GDM1 (cell line): Measurements from ENCODE around the gene WDR45B.

ENCODE experiments used
- DNase-seq: peaks from one replicate; lab custom pipeline; 2025; lab: John Stamatoyannopoulos, UW

Gene WDR45B

DNA sequence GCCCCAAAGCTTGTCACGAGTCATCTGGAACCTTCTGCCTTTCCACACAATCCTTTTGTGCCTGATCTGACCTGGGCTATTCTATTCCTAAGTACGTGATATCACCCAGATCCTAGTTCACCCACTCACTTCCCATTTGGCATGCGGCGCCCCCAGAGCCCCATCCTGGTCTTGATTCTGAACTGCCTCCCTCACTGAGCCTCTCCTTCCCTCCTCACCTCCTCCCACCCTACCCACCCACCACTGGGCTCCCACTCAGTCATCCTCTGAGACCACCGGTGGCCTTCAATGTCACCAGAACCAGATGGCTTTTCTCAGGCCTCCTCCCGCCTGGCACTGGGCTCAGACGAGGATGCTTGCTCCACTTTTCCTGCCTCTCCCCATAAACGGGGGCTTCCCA is 18.5 kb downstream of the WDR45B start:
- DNase-seq, result no peak

DNA sequence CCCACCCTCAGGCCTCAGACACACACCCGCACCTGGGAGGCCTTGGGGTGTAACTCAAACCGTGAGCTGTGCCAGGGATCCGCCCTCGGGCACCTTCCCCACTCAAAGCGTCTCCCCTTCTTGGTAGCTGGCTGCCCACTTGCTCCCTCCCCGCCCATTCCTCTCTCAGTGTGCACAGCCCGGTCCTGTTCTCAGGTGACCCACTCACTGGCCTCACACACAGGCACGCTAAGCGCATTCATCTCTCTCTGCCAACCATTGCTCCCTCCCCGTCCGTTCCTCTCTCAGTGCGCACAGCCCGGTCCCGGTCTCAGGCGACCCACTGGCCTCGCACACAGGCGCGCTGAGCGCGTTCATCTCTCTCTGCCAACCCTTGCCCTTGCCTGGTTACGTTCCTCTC is 20.8 kb downstream of the WDR45B start:
- DNase-seq, result no peak

DNA sequence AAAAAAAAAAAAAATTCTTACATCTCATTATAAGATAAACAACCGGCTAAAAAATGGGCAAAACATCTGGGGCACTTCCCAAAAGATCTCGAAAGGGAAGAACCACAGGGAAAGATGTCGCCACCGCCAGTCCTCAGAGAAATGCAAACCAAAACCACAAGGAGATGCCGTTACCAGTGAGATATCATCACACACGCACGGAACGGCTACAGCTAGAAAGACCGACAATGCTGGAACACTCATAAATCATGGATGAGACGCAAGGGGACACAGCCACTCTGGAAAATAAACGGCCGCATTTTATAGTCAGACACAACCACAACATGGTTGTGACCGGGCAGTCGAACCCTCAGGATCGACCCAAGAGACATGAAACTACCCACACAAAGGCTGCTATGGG is 24.5 kb downstream of the WDR45B start:
- no peak for DNase-seq

DNA sequence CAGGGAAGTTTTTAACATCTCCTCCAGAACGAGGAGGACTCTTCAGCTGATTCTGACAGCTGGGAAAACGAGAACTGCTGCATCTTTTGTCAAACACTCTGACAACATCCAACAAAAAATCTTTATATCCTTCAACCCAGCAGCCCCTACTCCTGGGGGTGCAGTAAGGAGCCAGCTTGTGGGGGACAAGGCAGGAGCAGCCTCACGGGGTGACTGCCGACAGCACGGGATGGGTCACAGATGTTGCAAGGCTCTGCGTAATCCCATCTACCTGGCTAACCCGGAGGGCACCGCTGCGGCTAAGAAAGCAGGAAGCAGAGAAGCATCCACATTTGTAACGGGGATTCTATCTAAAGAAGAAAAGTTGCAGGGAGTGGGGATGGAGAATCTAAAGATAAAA is 28.6 kb downstream of the WDR45B start:
- DNase-seq, result no peak

DNA sequence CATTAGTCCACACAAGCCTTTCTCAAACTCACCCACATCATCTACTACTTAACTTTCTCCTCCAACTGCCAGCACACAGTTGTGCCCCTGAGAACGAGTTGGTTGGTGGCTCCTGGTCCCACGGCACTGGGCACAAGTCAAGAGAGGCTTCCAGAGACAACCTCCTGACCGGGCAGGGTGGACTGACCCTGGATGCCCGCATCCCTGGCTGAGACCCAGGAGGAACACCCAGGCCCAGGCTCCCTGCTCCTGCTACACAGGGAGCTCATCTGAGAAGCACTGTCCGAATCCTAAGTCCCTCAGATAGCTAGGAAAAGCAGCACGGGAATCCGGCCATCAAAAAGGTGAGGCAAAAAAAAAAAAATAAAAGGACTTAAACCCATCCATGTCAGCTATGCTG is 29.0 kb downstream of the WDR45B start:
- no peak for DNase-seq

DNA sequence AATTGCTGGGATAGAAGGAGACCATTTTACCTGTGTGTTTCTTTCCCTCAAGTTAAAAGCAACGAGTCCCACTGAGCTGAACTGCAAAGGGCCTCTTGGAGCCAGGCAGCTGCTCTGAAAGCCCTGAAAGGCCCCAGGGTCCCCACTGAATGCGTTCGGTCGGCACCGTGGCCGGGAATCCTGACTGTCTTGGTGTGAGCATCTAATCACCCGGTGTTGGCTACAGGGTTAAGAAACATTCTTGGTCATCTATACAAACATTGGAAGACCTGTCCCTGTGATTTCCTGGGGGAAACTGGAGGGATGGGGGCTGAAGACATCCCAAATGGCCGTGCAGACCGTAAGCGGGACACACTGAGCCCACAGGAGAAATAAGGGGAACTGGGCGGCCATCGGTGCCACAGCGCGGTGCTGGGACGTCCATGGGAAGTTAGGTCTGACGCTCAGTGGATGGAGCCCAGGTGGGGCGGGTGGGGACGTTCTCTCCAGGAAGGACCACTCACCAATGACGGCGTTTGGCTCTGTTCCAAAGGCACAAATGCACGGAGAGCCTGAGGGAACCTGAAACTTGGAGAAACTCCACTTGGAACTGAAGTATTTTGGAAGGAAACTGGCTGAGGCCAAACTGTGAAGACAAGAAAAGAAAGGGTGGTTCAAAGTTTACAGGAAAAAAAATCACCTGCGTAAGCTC is 32.1 kb downstream of the WDR45B start:
- no peak for DNase-seq

DNA sequence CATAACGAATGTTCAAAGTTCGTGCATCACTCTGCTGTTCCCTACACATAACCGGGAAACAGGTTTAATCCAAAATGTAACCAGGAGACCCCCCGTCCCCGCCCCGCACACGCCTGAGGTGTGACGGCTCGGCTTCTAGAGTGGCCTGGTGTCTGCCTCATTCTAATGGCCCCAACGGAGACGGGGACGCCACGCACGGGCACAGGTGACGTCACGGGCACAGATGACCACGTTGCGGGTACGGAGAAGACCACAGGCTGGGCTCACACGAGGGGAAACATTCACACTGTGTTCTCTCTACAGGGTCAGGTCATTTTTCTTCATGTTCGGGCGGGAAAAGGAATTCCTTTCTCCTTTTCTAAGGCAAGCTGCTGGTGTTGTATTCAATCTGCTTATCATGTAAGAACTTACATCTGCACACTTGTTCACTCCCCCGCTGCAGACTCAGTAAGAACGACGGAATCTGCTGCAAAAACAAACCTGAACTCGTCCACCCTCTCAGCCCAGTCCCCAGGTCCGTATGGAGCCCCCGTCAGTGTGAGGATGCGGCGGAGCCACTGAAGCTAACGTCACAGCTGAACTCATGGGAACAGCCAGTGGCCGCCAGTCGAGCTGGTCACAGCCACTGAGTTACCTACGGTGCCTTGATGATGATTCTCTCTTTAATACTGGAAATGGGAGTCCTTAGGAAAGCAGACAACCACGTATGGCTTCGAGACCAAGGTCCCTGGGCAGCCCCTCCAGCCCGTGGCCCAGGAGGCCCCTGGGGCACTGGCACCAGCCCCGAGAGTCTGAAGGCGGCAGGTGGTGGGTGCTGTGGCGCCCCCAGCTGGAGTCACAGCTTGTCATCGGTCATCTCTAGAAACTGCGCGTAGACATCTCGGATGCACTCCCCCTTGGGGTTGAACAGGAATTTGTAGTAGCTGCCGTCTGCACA is 32.9 kb downstream of the WDR45B start:
- DNase-seq, result no peak

DNA sequence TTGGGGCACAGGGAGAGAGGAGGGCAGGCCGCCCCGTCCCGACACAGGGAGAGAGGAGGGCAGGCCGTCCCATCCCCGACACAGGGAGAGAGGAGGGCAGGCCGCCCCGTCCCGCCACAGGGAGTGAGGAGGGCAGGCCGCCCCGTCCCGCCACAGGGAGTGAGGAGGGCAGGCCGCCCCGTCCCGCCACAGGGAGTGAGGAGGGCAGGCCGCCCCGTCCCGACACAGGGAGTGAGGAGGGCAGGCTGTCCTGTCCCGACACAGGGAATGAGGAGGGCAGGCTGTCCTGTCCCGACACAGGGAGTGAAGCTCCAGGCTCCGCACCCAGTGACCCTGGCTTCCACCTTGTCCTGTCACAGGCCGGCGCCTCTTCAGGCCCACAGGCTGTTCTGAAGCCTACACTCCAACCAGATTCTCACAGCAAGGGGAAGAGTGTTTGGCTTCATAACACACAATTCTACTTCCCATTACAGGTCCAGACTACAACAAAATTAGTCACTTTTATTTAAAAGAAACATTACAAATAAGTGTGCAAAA is 34.1 kb downstream of the WDR45B start:
- DNase-seq, result no peak

DNA sequence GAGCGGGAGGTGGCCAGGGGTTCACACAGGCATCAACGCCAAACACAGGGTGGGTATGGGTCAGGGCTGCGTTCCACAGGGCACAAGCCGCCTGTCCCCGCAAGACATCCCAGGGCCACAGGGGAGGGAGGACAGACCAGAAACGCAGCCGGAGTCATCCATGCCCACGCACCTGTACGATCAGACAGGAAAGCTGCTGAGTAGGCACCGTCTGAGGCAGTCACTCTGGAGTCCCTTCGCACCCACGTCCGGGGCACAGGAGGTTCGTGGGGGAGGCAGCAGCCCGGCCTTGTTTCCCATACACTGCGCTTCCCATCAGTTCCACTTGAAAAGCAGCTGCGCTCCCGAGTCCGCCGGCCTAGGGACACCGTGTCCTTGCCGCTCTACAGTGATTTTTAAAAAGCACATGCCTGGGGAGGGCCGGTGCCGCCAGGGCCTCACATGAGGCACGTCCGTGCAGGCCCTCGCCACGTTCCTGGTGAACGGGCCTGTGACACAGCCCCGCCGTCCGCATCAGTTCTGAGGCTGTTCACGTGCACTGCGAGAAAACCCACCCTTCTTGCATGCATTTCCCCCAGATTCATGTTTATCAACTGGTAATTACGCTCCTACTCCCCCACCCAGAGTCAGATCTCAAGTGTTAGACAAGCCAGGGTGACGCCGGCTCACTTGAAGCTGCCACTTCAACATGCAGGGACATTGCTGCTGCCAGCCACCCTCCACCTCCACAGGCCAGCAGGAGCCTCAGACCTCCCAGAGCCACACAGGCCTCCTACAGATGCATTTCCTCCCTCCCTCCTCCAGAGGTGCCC is 34.8 kb downstream of the WDR45B start:
- no peak for DNase-seq

DNA sequence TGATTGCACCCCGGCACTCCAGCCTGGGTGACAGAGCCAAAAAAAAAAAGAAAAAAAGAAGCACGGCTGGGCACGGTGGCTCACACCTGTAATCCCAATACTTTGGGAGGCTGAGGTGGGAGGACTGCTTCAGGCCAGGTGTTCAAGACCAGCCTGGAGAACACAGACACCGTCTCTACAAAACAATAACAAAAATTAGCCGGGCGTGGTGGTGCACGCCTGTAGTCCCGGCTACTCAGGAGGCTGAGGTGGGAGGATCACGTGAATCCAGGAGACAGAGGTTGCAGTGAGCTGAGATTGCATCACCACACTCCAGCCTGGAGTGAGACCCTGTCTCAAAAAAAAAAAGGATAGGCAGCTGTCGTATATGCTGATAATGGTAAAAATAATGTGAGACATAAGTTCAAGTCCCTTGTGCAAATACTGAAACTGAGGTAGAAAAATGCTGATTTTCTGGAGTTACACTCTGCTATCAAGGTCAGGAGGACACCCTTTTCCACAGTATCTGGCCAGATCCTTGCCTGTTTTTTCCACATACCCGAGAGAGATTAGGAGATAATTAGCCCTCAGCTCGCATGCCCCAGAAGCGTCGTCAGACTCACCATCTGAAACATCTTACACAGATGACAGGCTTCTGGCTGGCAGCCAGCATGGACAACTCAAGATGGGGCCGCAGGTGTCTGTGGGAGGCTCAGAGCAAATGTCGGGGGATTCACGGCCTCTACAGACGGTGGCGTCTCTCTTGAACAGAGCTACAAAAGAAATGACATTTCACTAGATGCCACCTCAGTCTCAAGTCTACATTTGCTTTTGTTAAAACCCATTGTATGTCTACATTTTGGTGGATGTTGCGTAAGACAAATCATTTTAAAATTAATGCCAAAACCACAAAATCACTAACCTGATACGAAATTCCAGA is 36.8 kb downstream of the WDR45B start:
- no peak for DNase-seq

DNA sequence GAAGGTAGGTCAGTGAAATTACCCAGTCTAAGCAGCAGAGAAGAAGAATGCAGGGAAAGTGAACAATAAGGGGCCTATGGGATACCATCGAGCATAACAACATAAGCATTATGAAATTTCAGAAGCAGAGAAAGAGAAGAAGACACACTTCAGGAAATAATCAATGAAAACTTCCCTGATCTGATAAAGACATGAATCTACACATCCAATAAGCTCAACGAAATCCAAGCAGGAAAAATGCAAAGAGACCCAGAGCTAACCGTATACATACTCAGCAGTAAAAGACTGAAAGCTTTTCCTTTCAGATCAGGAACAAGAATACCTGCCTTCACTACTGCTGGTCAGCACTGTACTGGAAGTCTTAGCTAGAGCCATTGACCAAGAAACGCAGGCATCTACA is 38.6 kb downstream of the WDR45B start:
- no peak for DNase-seq

DNA sequence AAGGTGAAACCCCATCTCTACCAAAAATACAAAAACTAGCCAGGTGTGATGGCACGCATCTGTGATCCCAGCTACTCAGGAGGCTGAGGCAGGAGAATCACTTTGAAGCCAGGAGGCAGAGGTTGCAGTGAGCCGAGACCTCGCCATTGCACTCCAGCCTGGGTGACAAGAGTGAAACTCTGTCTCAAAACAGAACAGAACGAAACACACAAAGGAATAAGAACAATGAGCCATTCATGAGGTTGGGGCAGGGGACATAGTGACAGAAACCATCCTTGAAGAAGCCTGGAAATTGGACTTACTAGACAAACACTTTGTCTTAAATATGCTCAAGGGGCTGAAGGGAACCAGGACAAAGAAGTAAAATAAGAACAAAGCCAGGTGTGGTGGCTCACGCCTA is 39.4 kb downstream of the WDR45B start:
- no peak for DNase-seq

DNA sequence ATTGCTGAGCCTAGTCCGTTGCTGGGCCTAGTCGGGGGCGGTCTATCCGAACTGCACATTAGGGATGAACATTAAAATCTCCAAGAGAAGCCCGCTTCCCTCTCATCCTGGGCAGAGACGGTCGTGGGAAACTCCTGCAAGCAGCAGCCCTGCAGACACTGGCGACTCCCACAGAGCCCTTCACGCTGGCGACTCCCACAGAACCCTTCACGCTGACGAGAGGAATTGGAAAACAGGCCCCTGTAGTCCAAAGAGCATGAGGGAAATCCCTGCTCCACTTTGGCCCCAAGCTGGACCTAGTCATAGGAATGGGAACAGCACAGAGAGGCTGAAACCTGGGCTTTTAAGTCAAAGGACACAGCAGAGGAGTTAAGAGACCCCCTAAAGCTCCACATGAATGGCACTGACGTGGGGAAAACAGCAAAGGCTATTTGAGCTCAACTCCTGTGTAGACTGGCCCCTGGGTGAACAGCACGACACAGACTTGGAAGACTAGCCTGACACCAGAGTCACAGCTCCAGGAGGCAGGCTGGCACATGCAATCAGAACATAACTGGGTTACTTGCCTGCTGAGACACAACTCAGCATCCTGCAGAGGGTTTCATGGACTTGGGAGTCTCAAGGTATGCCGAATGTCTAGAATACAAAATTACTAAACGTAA is 42.2 kb downstream of the WDR45B start:
- DNase-seq, result no peak

DNA sequence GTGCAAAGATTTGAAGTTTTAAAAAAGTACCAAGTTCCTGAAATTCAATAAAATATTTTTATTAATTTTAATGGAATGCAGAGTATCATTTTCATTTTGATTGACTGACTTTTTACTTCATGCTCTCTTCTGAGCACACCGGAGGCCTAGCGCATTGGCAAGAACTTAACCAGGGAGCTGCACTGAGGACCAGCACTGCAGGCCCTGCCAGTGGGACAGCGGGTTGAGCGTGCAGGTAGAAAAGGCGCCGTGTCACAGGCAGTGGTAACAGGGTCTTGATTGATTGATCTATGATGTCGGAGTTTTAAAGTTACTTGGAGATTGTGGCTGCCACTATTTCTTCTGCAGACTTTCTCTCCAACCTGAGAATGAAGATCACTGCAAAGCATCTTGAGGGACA is 43.7 kb downstream of the WDR45B start:
- no peak for DNase-seq

DNA sequence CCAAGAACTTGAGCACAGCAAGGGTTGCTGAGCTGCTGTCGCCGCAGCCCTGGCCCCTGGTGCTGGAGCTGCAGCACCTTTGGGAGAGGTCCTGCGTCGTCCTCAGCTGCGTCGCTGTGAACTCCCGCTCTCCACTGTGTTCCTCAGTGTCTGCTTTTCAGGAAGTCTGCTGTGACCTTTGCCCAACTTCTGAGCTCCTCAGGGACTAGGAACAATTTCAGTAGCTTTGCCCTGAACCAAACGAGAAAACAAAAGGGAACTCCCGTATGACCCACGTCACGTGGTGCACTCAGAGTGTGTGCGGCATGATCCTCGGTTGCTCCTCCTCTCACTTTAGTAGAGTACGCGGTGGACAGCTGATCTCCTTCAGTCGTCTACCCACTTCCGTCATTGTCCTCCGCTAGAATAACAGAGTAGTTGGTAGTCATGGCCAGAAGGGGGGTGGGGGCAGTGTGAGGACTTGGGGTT is 44.2 kb downstream of the WDR45B start:
- no peak for DNase-seq

DNA sequence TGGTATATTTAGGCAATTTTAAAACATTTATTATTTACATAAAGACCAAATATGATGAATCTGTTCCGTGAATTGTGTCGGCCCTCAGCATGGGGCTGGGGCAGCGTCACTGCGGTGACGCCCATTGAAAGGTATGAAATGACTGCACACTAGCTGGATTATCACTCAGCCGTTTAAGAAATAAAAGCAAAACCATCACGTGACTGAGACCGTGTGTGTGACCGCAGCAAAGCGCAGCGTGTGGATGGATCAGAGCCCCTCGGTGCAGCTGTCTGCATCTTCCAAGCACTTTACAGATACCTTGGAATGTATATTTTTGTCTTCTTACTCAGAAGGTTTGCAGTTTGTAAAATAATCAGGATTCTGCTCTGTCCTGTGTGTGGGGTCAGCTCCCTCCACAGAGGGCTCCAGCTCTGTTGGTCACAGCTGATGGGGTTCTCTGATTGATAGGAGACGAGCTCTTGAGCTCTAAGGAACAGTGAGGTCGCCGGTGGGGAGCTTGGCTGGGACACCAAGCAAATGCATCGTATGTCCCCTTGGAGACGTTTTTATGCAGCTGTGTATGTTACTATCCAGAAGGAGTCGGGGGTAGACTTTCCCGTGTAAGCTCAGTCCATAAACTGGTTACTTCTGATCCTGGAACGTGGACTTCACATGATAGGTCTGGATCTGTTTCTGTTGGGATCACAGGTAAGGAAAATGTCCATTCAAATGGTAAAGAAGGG is 45.1 kb downstream of the WDR45B start:
- DNase-seq, result no peak

DNA sequence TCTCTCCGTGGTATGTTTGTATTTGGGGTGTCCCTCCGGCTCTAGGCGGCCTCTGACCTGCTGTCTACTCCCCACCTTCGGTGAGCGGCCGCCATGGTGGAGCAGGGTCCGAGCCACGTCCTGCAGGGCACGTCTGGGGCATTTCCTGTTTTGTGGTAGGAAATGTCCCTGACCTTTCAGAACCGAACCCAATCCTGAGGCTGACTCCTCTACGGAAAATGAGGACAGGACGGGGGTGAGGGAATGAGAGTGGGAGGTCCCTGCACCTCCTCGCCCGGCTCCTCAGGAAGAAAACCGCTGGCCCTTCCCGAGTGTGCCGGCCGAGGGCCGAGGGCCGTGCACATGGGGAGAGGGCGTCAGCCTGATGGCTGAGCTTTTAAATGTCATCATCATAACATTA is 45.8 kb downstream of the WDR45B start:
- DNase-seq, result no peak

DNA sequence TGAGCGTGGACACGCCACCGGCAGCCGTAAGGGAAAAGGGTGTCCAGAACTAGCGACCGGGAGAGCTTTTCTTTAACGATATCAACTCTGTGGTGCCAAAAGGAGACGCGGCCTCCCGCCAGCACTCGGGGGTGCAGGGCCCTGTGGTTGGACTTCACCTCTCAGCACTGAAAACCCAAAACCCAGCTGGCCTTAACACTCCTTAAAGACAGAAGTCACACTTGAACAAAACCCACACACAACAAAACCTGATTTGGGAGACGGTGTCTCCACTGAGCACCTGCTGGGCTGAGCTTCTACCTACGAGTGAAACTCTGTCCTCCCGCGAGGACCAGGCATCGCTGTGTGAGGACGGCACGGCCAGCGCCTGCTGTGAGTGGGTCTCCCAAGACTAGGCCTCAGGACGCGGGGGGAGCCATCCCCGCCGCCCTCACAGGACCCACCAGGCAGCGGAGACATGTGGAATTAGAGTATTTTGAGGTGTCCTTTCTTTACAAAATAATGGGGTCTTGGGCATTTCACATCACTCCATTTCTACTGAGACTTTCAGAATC is 46.7 kb downstream of the WDR45B start:
- no peak for DNase-seq

DNA sequence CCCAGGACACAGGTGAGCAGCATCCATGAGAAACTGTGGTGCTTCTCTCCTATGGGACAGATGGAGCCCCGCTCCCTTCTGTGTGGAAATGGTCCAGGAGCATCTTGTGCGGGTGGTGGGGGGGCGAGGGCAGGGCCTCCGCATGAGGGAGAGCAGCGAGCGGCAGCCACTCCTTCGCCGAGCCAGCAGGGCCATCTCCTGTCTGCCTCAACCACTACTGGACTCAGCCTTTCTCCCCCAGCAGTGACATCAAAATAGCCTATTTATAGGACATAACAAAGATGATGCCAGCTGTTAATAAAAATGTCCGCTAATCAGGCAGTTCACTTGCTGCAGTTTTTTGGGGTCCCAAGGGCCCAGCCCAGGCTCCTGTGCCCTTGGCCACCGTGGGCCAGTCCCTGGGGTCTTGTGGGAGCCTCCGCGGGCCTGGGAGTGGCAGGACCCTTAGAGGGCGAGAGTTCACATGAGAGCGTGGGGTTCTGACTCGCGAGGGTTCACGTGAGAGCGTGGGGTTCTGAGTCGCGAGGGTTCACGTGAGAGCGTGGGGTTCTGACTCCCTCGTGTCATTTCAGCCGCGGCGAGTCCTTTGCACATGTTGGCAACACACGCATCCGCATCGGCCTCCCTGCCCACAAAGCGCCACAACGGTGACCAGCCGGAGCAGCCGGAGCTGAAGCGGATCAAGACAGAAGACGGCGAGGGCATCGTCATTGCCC is 47.4 kb downstream of the WDR45B start:
- DNase-seq, result no peak
